HG03196 (cell line): ENCODE results near the gene SCCPDH.
"Not testable (repeated sequence)": the region's sequence is repeated elsewhere in the genome, so short reads cannot be mapped to it uniquely, and the experiment has no call there.

Source experiments
- ATAC-seq: cut with Tn5 transposase; IDR thresholded peaks from one replicate; pipeline ENCODE4 v1.9.1; 2021; ENCODE audit not compliant: unreplicated experiment

SCCPDH gene, protein sequence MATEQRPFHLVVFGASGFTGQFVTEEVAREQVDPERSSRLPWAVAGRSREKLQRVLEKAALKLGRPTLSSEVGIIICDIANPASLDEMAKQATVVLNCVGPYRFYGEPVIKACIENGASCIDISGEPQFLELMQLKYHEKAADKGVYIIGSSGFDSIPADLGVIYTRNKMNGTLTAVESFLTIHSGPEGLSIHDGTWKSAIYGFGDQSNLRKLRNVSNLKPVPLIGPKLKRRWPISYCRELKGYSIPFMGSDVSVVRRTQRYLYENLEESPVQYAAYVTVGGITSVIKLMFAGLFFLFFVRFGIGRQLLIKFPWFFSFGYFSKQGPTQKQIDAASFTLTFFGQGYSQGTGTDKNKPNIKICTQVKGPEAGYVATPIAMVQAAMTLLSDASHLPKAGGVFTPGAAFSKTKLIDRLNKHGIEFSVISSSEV

GRCh38 chr1:246724016-246724730 is at the start of gene SCCPDH:
TSS of gene SCCPDH (plus strand) at chr1:246724409. CDS start at chr1:246724423, 14 bp downstream.
- ATAC-seq, result peak; percentile 93

DNA sequence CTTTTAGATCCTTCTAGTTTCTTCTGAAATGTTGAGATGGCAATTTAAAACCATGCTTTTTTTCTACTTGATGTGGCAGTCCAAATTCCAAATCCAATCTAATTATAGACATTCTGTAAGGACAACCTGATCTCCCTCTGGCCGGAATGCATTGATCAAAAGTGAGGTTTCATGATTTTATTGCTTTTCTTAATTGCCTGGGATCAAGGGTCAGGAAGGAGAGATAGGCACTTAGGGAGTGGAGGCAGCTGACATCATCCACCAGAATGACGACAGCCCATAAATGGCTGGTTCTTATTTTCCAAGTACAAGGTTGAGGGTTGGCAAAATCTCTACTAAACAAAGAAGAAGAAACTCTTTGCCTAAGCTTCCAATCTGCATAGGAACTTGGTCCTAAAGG is 46.4 kb upstream of the SCCPDH start:
- no peak for ATAC-seq

GRCh38 chr1:246678816-246679793 is 45.1 kb upstream of the SCCPDH start:
- ATAC-seq, result no peak

DNA sequence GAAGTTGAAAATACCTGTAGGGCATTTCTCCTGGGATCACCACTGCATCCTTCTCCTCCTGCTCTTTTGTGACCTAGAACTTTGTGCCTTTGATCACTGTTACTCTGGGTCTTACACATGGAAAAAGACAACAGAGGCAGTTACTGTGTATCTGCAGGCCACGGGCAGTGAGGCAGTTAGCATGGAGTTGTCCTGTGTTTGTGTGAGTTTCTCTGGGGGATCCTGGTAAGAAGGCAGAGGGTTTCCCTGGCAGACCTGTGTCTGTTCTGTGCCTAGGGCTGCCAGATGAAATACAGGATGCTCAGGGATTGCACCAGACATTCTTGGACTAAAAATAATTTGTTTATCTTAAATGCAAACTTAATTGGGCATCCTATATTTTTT is 44.4 kb upstream of the SCCPDH start:
- no peak for ATAC-seq

DNA sequence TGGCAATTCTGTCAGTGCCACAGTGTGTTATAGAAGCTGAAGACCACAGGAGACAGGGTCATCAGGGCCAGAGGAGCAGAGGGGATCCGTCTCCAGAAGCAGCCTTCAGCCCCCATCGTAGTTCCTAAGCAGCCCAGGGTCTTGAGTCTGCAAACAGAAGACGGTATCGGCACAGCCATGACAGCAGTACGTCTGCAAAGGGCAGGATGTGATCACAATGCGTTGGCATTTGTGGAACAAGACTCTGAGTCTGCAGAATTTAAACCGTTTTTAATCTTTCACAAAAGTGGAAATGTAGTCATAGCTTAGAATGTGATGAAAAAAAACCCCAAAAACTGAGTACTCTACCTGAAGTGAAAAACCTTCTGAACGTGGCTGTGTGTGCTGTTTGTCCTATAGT is 44.0 kb upstream of the SCCPDH start:
- ATAC-seq, result no peak

GRCh38 chr1:246680696-246681130 is 43.5 kb upstream of the SCCPDH start:
- no peak for ATAC-seq

DNA sequence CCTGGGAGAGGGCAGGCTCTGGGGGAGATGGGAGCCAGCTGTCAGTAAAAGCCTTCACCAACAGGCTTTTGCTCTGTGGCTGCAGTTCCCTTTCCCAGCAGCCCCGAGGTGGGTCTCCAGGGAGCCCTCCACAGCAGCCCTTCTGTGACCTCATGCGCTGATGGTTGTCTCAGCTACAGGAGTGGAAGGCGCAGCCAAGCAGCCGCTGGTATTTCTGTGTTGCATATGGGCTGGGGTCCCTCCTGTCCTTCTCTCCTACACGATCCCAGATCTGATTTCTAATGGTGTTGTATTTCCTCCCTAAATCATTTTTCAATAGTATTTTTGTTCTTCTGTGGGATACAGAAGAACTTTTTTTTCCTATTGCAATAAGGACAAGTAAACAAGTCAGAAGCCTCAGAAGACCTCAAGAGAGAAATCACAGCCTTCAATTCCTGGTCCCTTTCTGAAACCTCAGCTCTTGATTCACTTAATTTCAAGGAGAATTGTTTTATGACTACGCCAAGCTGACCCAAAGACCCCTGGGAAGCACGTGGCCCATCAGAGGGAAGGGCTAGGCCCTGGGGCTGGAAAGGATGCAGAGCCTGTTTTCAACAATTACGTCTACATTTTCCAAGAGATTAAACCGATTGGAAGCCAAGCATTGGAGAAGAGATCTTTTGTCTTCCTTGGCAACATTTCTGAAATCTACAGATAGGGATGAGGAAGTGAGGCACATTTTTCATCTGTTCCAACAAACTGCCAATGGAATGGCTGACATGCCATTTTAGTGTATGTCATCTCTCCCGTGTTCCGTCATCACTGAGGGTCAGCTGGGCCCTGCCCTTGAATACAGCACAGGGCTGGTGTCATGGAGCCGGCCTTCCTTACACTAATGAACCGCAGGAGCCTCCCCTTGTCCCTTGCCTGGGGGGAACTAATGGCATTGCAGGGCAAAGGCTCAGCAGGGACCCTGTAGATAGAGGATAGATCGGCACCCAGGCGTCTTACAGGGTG is 42.0 kb upstream of the SCCPDH start:
- ATAC-seq, result no peak

DNA sequence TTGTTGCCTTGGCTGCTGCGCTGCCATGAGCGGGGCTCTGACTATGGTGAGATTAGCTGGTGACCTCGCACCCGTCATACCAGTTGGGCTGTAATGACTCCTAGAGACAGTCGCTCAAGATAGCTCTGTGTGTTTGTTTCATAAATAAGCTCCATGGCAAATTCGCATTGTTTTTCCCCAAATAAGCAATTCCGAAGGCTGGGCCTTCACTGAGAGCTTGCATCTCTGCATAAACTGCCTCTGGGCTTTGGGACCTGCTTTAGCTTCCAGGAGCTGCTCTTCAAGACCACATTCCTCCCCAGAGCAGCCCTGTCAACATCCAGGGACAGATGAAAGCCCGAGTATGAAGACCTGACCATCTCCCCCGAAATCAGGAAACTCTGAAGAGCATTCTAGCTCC is 40.7 kb upstream of the SCCPDH start:
- no peak for ATAC-seq

- ATAC-seq, result no peak
Measured at GRCh38 chr1:246687002-246687401, 37.2 kb upstream of the SCCPDH start.

- peak; percentile 88 for ATAC-seq
Measured at GRCh38 chr1:246689409-246690008, 34.7 kb upstream of the SCCPDH start.

- no peak for ATAC-seq
Measured at GRCh38 chr1:246690100-246690499, 34.1 kb upstream of the SCCPDH start.

- no peak for ATAC-seq
Measured at GRCh38 chr1:246691622-246692495, 32.4 kb upstream of the SCCPDH start.

DNA sequence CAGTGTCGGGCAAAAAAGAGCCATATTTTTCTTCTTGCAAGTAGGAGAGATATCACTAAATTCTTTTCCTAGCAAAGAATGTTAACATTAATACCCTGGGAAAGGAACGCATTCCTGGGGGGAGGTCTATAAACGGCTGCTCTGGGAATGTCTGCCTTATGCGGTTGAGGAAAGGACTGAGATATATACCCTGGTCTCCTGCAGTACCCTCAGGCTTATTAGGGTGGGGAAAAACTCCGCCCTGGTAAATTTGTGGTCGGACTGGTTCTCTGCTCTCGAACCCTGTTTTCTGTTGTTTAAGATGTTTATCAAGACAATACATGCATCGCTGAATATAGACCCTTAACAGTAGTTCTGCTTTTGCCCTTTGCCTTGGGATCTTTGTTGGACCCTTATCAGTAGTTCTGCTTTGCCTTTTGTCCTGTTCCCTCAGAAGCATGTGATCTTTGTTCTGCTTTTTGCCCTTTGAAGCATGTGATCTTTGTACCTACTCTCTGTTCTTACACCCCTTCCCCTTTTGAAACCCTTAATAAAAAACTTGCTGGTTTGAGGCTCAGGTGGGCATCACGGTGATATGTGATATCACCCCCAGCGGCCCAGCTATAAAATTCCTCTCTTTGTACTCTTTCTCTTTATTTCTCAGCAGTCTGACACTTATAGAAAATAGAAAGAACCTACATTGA is 29.9 kb upstream of the SCCPDH start:
- ATAC-seq, result not testable (repeated sequence)

GRCh38 chr1:246695136-246695535 is 29.1 kb upstream of the SCCPDH start:
- ATAC-seq, result no peak

- ATAC-seq, result no peak
Measured at GRCh38 chr1:246695666-246696065, 28.5 kb upstream of the SCCPDH start.

- ATAC-seq, result no peak
Measured at GRCh38 chr1:246698466-246699094, 25.6 kb upstream of the SCCPDH start.

DNA sequence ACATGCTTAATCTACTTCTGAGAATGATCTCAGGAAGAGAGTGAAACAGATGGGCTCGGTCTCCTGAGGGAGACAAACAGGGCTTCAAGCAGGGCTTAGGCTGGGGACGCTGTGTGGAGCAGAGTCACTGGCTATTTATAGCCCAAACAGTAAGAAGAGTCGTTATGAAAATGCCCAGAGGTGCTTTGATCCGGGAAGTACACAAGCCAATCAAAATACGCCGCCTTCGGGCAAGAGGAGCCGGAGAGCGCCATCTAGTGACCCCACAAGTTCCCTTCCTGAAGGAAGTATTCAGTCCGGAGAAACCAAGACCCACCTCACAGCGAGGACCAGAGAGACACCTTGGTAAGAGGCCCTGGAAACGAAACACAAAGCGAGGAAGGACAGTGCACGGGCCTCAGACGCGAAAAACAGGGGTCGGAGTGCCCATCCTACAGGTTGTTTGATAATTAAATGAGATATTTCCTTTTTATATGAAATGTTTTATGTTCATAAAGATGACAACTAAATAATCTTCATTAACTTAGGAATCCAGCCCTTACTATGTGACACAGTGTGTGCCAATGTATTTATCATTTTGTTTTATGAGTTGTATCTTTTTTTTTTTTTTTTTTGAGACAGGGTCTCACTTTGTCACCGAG is 25.0 kb upstream of the SCCPDH start:
- ATAC-seq, result peak; percentile 98
